HG03442 (cell line): ENCODE data around the gene TNIK.

Experiments
- ATAC-seq: cut with Tn5 transposase; IDR thresholded peaks from one replicate; pipeline ENCODE4 v1.9.1; 2021; ENCODE audit warnings: mild to moderate bottlenecking, moderate library complexity; ENCODE audit not compliant: unreplicated experiment

TNIK gene

GRCh38 chr3:171177056-171177455, 283.1 kb downstream of the TNIK start:
- ATAC-seq: no peak

- ATAC-seq: no peak
Measured at GRCh38 chr3:171176244-171176933, 283.8 kb downstream of the TNIK start.

- no peak for ATAC-seq
Measured at GRCh38 chr3:171175741-171176234, 284.4 kb downstream of the TNIK start.

- no peak for ATAC-seq
Measured at GRCh38 chr3:171173736-171174135, 286.5 kb downstream of the TNIK start.

GRCh38 chr3:171172070-171172469, 288.1 kb downstream of the TNIK start:
- ATAC-seq: no peak

GRCh38 chr3:171169866-171170265, 290.3 kb downstream of the TNIK start:
- ATAC-seq: no peak

GRCh38 chr3:171169443-171169842, 290.8 kb downstream of the TNIK start:
- no peak for ATAC-seq

GRCh38 chr3:171168551-171168950, 291.7 kb downstream of the TNIK start:
- no peak for ATAC-seq

GRCh38 chr3:171168086-171168485, 292.1 kb downstream of the TNIK start:
- no peak for ATAC-seq

- ATAC-seq: peak; percentile 44
Measured at GRCh38 chr3:171165983-171166382, 294.2 kb downstream of the TNIK start.

- peak; percentile 60 for ATAC-seq
Measured at GRCh38 chr3:171165499-171165921, 294.7 kb downstream of the TNIK start.

- ATAC-seq: no peak
Measured at GRCh38 chr3:171164067-171164465, 296.1 kb downstream of the TNIK start.

GRCh38 chr3:171163101-171164066, 296.8 kb downstream of the TNIK start:
- ATAC-seq: no peak

- no peak for ATAC-seq
Measured at GRCh38 chr3:171160325-171160724, 299.9 kb downstream of the TNIK start.

GRCh38 chr3:171159822-171160157, 300.4 kb downstream of the TNIK start:
- ATAC-seq: no peak

- no peak for ATAC-seq
Measured at GRCh38 chr3:171159024-171159821, 301.0 kb downstream of the TNIK start.

- ATAC-seq: no peak
Measured at GRCh38 chr3:171157980-171158379, 302.2 kb downstream of the TNIK start.

- no peak for ATAC-seq
Measured at GRCh38 chr3:171157286-171157685, 302.9 kb downstream of the TNIK start.

- ATAC-seq: no peak
Measured at GRCh38 chr3:171156401-171157010, 303.7 kb downstream of the TNIK start.

GRCh38 chr3:171155122-171155700, 305.0 kb downstream of the TNIK start:
- ATAC-seq: no peak
